ENCODE data around the gene PRG3. TPM values are rescaled to one million over a fixed set of nuclear protein-coding genes. Genes with fewer than 3 reads are reported as not detected.

Gene PRG3
- total RNA-seq, 1 experiment from 2014 or later = not detected

DNA sequence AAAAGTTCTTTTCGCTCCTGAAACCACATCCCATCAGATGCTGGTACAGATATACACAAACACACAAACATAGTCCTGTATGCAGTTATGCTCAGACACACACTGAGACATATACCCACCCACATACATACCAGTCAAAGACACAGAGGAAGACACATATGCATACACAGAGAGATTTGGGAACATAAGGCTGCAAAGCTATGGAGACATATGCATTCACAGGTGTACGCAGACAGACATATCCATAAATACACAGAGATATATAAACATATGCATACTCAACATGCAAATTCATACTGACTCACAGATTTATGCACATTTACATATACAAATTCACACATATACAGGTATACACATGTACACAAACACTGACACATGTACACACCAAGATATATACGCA is 6.0 kb downstream of the PRG3 start:
- Histone ChIP-seq H3K4me2 (ENCODE audit: insufficient read depth, insufficient read length, low read length) (no peak overlapping the region), H3K27me3 (ENCODE audit: insufficient read depth, low read length) (no peaks in the 10 kb centered on the region; the same call in 1 of the 2 replicates)
- H3K27me3 Mint-ChIP-seq (ENCODE audit: low read depth) = peaks cover 42% of the 10 kb centered on the region

More for the DNA sequence above, 6.0 kb downstream of the PRG3 start:
- TF ChIP-seq, protein P1, sequence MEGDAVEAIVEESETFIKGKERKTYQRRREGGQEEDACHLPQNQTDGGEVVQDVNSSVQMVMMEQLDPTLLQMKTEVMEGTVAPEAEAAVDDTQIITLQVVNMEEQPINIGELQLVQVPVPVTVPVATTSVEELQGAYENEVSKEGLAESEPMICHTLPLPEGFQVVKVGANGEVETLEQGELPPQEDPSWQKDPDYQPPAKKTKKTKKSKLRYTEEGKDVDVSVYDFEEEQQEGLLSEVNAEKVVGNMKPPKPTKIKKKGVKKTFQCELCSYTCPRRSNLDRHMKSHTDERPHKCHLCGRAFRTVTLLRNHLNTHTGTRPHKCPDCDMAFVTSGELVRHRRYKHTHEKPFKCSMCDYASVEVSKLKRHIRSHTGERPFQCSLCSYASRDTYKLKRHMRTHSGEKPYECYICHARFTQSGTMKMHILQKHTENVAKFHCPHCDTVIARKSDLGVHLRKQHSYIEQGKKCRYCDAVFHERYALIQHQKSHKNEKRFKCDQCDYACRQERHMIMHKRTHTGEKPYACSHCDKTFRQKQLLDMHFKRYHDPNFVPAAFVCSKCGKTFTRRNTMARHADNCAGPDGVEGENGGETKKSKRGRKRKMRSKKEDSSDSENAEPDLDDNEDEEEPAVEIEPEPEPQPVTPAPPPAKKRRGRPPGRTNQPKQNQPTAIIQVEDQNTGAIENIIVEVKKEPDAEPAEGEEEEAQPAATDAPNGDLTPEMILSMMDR (conservative IDR thresholded peaks at IDR 0.05) = no peak
- no CpG with 5 or more reads among the region's 3 CpGs for WGBS (ENCODE audit: extremely low coverage, insufficient read length, low lambda C conversion rate)
- Mint-ChIP-seq H3K36me3 (ENCODE audit: insufficient read depth in 1 of 3, low read depth in 3 of 3) (no peaks in the 10 kb centered on the region), H3K9me3 (no peaks in the 10 kb centered on the region), H3K4me1 (peaks cover 3 to 15% of the 10 kb centered on the region in 2 experiments), H3K4me3 (no peak overlapping the region), H3K27ac (no peak overlapping the region)
- Histone ChIP-seq H4K5ac (ENCODE audit: insufficient read length, low read depth, low read length) (no peak overlapping the region), H3K23ac (ENCODE audit: insufficient read length, low read depth, low read length) (no peak overlapping the region), H2BK5ac (ENCODE audit: insufficient read length, low read length) (no peak overlapping the region), H3K18ac (ENCODE audit: insufficient read length, low read depth, low read length) (no peak overlapping the region), H3K27ac (ENCODE audit: insufficient read length, low read depth, low read length) (no peak overlapping the region), H3T11ph (ENCODE audit: low read length) (no peak overlapping the region), H3K4me1 (ENCODE audit: insufficient read depth, low read length) (no peaks in the 10 kb centered on the region; the same call in 1 of the 2 replicates), H3K14ac (ENCODE audit: insufficient read depth, low read length) (no peak overlapping the region), H3K79me1 (ENCODE audit: insufficient read depth, low read depth, low read length, poor library complexity, severe bottlenecking) (no peaks in the 10 kb centered on the region), H2BK120ac (ENCODE audit: low read depth, low read length, poor library complexity, severe bottlenecking) (no peak overlapping the region), H4K8ac (replicated peaks; ENCODE audit: insufficient read length, low read depth, low read length) (no peak overlapping the region), H3K9me3 (ENCODE audit: control insufficient read depth, low read depth, low read length) (no peaks in the 10 kb centered on the region), H3K4ac (ENCODE audit: low read depth, low read length) (no peak overlapping the region), H3K79me2 (ENCODE audit: insufficient read depth, low read length) (no peaks in the 10 kb centered on the region), H4K20me1 (ENCODE audit: control insufficient read depth, insufficient read depth, insufficient read length) (no peaks in the 10 kb centered on the region), H3K56ac (ENCODE audit: insufficient read length, low read depth, low read length) (no peak overlapping the region), H2BK20ac (ENCODE audit: low read depth, low read length, poor library complexity, severe bottlenecking) (no peak overlapping the region), H3K23me2 (ENCODE audit: insufficient read length, low read depth, low read length, poor library complexity, severe bottlenecking) (no peaks in the 10 kb centered on the region), H4K91ac (ENCODE audit: insufficient read length, low read depth, low read length) (no peak overlapping the region), H2AK5ac (ENCODE audit: insufficient read length, low read length) (no peak overlapping the region), H3K9ac (ENCODE audit: extremely low read depth, insufficient read length, low read length) (no peak overlapping the region), H2AFZ (ENCODE audit: low read length) (no peak overlapping the region), H2BK15ac (ENCODE audit: low read depth, low read length) (no peak overlapping the region), H2BK12ac (ENCODE audit: insufficient read length, low read depth, low read length) (no peak overlapping the region)
- no peak for DNase-seq

Data from H9 (cell line).